Testis (tissue), 3 donors: ENCODE measurements around the gene GABRB2. TPM values are rescaled to one million over a fixed set of nuclear protein-coding genes. Genes with fewer than 3 reads are reported as not detected.

Experiments used
- DNase-seq: peaks from one replicate; pipeline ENCODE4 v3.0.0-alpha.2; 2019
- H3K27ac ChIP-seq, 2 donors: fragments of 200-600 bp; sonication (generic); one replicate each; pipeline ENCODE4 v1.5.1; 2019
- H3K27me3 ChIP-seq: fragments of 200-600 bp; sonication (generic); one replicate; pipeline ENCODE4 v1.5.1; 2019
- H3K36me3 ChIP-seq: fragments of 200-600 bp; sonication (generic); one replicate; pipeline ENCODE4 v1.5.1; 2017; ENCODE audit warnings: low read depth; ENCODE audit errors: missing control alignments
- H3K4me1 ChIP-seq: fragments of 200-600 bp; sonication (generic); one replicate; pipeline ENCODE4 v1.5.1; 2019
- H3K4me3 ChIP-seq, 2 donors: fragments of 200-600 bp; sonication (generic); one replicate each; pipeline ENCODE4 v1.5.1; 2017 to 2019
- H3K9me3 ChIP-seq: fragments of 200-600 bp; sonication (generic); one replicate; pipeline ENCODE4 v1.5.1; 2017
- CTCF ChIP-seq, 3 experiments: fragments of 450-650 bp in 2 of 3; fragments of 200-600 bp in 1 of 3; sonication (generic) in 1 of 3; IDR thresholded peaks; one replicate each; pipeline ENCODE4 v1.5.1; 2016 to 2019; ENCODE audit warnings: antibody characterized with exemption in 3 of 3, mild to moderate bottlenecking in 2 of 3, moderate library complexity in 1 of 3
- POLR2A ChIP-seq: fragments of 450-650 bp; IDR thresholded peaks from one replicate; pipeline ENCODE4 v1.6.1; 2017; ENCODE audit warnings: antibody characterized with exemption, mild to moderate bottlenecking, moderate library complexity
- WGBS, 2 donors: methylation state at CpG; one replicate each; pipeline ENCODE4 v1.1.5; 2018; 5-methylcytosine and 5-hydroxymethylcytosine counted together
- intact Hi-C: fragments of 100-400 bp; cut with DNase I; formaldehyde crosslinking; loops from one replicate; pipeline ENCODE4 v1.15.1; 2023; ENCODE audit warnings: low total_unique reads
- polyA plus RNA-seq: library from polyadenylated mRNA; stranded (reverse); fragments of 350-450 nt; fragmentation: Illumina TruSeq; extraction: RNeasy Lipid Tissue Mini Kit (QIAGEN cat#74804); gene quantifications from one replicate; pipeline ENCODE4 v1.2.3, GENCODE V29; 2014; ENCODE audit warnings: low read depth, low replicate concordance; ENCODE audit not compliant: insufficient read depth
- total RNA-seq, 2 donors: library from RNA; depleted of rRNA; stranded (reverse); fragments of >200 nt; gene quantifications; one replicate each; pipeline ENCODE4 v1.2.3, GENCODE V29; 2016

GABRB2 gene
- total and polyA plus RNA-seq, 3 donors from 2014 or later: 1.3 to 4.7 (median 4.0) TPM

- Histone ChIP-seq H3K9me3 (no peaks in the 10 kb centered on the region), H3K27ac (no peak overlapping the region), H3K4me3 (no peak overlapping the region), H3K4me1 (no peaks in the 10 kb centered on the region), H3K36me3 (no peaks in the 10 kb centered on the region), H3K27me3 (no peaks in the 10 kb centered on the region)
- DNase-seq: no peak
- intact Hi-C loops: no loop called here
- WGBS, 2 donors: 59 to 61% methylated on average over 4 of the region's 4 CpGs
- no peak for TF ChIP-seq POLR2A
- TF ChIP-seq CTCF (IDR thresholded peaks at IDR 0.05): no peak
Observed at GRCh38 chr5:161385027-161385426, 161.5 kb downstream of the GABRB2 start.

GRCh38 chr5:161382685-161383084 is 163.8 kb downstream of the GABRB2 start:
- WGBS, 2 donors: 60 to 75% methylated on average over 5 of the region's 5 CpGs
- H3K36me3 ChIP-seq: no peaks in the 10 kb centered on the region
- H3K27ac ChIP-seq: no peak overlapping the region
- H3K27me3 ChIP-seq: no peaks in the 10 kb centered on the region
- intact Hi-C loops: no loop called here
- no peaks in the 10 kb centered on the region for H3K9me3 ChIP-seq
- H3K4me3 ChIP-seq: no peak overlapping the region
- DNase-seq: no peak
- no peak for TF ChIP-seq POLR2A
- no peak for TF ChIP-seq CTCF (IDR thresholded peaks at IDR 0.05)
- H3K4me1 ChIP-seq: no peaks in the 10 kb centered on the region

- Histone ChIP-seq H3K4me1 (no peaks in the 10 kb centered on the region), H3K27ac (no peak overlapping the region), H3K27me3 (no peaks in the 10 kb centered on the region), H3K9me3 (no peaks in the 10 kb centered on the region), H3K4me3 (no peak overlapping the region), H3K36me3 (no peaks in the 10 kb centered on the region)
- no peak for DNase-seq
- intact Hi-C loops: no loop called here
- TF ChIP-seq POLR2A: no peak
- no peak for TF ChIP-seq CTCF (IDR thresholded peaks at IDR 0.05)
- WGBS, 2 donors: 35 to 61% methylated on average over 1 of the region's 1 CpG
Observed at GRCh38 chr5:161380486-161380885, 166.0 kb downstream of the GABRB2 start.

- no peaks in the 10 kb centered on the region for H3K27me3 ChIP-seq
- no peak for TF ChIP-seq CTCF (IDR thresholded peaks at IDR 0.05)
- TF ChIP-seq POLR2A: no peak
- peaks cover 5% of the 10 kb centered on the region for H3K4me1 ChIP-seq
- no peak overlapping the region for H3K27ac ChIP-seq
- no peaks in the 10 kb centered on the region for H3K9me3 ChIP-seq
- intact Hi-C loops: no loop called here
- no peak for DNase-seq
- H3K4me3 ChIP-seq: no peak overlapping the region
- H3K36me3 ChIP-seq: no peaks in the 10 kb centered on the region
- 77 to 93% methylated on average over 1 of the region's 1 CpG for WGBS, 2 donors
Observed at GRCh38 chr5:161378701-161379100, 167.8 kb downstream of the GABRB2 start.

GRCh38 chr5:161376034-161376433 is 170.5 kb downstream of the GABRB2 start:
- Histone ChIP-seq H3K27me3 (no peaks in the 10 kb centered on the region), H3K36me3 (no peaks in the 10 kb centered on the region), H3K4me3 (no peak overlapping the region), H3K4me1 (peaks cover 15% of the 10 kb centered on the region), H3K27ac (no peak overlapping the region), H3K9me3 (no peaks in the 10 kb centered on the region)
- intact Hi-C loops: no loop called here
- 88 to 100% methylated on average over 1 of the region's 1 CpG for whole genome bisulfite sequencing, 2 donors
- no peak for DNase-seq
- TF ChIP-seq POLR2A (no peak), CTCF (IDR thresholded peaks at IDR 0.05) (no peak)
